Measurements from ENCODE around the gene ZNF337.

DNA sequence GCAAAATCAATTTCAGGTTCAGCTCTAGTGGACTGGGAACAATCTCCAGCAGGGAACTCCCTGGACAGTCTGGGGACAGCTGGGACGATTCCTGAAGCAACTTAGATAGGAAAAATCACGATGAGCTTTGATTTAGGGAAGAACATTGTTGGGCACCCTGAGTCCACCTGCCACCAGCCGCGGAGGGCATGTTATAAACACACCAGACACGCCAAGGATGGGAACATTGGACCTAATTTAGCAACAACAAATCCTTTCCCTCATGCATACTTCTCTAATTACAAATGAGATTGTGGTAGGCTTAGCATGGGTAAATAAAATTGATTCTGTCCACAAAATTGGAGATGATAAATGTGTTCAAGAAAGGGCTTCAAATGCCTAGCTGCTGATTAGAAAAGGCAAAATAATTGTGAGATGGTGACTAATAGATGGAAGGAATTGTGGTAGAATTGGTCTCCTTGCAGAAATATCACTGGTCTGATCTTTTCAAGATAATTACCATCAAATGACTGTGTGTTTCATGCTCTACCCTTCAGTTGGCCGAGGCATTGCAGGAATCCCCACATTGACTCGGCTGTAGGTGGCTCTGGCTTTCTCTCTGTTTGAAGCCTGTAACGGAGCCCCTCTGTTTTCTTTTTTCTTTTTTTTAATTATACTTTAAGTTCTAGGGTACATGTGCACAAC, 66.7 kb downstream of the ZNF337 start:
- no peak for TF ChIP-seq CBFB (CRISPR knock-in tag; IDR thresholded peaks at IDR 0.05; ENCODE audit: low read depth)
- TF ChIP-seq, protein P1, sequence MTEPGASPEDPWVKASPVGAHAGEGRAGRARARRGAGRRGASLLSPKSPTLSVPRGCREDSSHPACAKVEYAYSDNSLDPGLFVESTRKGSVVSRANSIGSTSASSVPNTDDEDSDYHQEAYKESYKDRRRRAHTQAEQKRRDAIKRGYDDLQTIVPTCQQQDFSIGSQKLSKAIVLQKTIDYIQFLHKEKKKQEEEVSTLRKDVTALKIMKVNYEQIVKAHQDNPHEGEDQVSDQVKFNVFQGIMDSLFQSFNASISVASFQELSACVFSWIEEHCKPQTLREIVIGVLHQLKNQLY (CRISPR knock-in tag; IDR thresholded peaks at IDR 0.05) = no peak
- TF ChIP-seq FOXP1 (CRISPR knock-in tag; IDR thresholded peaks at IDR 0.05; ENCODE audit: borderline replicate concordance) = no peak
- no peak for TF ChIP-seq CREB1 (CRISPR knock-in tag; IDR thresholded peaks at IDR 0.05)
- no peak for TF ChIP-seq ZNF121 (CRISPR knock-in tag; IDR thresholded peaks at IDR 0.05)
- TF ChIP-seq, protein P2, sequence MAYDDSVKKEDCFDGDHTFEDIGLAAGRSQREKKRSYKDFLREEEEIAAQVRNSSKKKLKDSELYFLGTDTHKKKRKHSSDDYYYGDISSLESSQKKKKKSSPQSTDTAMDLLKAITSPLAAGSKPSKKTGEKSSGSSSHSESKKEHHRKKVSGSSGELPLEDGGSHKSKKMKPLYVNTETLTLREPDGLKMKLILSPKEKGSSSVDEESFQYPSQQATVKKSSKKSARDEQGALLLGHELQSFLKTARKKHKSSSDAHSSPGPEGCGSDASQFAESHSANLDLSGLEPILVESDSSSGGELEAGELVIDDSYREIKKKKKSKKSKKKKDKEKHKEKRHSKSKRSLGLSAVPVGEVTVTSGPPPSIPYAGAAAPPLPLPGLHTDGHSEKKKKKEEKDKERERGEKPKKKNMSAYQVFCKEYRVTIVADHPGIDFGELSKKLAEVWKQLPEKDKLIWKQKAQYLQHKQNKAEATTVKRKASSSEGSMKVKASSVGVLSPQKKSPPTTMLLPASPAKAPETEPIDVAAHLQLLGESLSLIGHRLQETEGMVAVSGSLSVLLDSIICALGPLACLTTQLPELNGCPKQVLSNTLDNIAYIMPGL (CRISPR knock-in tag; IDR thresholded peaks at IDR 0.05) = no peak
- no peak for TF ChIP-seq NFE2L1 (CRISPR knock-in tag; IDR thresholded peaks at IDR 0.05)
- TF ChIP-seq, protein P3, sequence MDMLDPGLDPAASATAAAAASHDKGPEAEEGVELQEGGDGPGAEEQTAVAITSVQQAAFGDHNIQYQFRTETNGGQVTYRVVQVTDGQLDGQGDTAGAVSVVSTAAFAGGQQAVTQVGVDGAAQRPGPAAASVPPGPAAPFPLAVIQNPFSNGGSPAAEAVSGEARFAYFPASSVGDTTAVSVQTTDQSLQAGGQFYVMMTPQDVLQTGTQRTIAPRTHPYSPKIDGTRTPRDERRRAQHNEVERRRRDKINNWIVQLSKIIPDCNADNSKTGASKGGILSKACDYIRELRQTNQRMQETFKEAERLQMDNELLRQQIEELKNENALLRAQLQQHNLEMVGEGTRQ (CRISPR knock-in tag; IDR thresholded peaks at IDR 0.05) = no peak
- TF ChIP-seq, protein P4, sequence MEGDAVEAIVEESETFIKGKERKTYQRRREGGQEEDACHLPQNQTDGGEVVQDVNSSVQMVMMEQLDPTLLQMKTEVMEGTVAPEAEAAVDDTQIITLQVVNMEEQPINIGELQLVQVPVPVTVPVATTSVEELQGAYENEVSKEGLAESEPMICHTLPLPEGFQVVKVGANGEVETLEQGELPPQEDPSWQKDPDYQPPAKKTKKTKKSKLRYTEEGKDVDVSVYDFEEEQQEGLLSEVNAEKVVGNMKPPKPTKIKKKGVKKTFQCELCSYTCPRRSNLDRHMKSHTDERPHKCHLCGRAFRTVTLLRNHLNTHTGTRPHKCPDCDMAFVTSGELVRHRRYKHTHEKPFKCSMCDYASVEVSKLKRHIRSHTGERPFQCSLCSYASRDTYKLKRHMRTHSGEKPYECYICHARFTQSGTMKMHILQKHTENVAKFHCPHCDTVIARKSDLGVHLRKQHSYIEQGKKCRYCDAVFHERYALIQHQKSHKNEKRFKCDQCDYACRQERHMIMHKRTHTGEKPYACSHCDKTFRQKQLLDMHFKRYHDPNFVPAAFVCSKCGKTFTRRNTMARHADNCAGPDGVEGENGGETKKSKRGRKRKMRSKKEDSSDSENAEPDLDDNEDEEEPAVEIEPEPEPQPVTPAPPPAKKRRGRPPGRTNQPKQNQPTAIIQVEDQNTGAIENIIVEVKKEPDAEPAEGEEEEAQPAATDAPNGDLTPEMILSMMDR (IDR thresholded peaks at IDR 0.05) = no peak
- TF ChIP-seq AFF4 (CRISPR knock-in tag; IDR thresholded peaks at IDR 0.05; ENCODE audit: borderline replicate concordance) = no peak

All from WTC11 (cell line).